Mucosa of stomach (tissue), 1 donor: ENCODE results near the gene ASTN1.

ENCODE experiments used
- H3K27me3 ChIP-seq: one replicate; pipeline ENCODE4 v1.7.0; 2013; ENCODE audit warnings: mild to moderate bottlenecking, low read length; ENCODE audit not compliant: control insufficient read depth, insufficient read depth
- H3K36me3 ChIP-seq: one replicate; pipeline ENCODE4 v1.7.0; 2013; ENCODE audit warnings: low read length; ENCODE audit not compliant: control insufficient read depth, insufficient read depth
- H3K4me1 ChIP-seq: one replicate; pipeline ENCODE4 v1.7.0; 2013; ENCODE audit warnings: mild to moderate bottlenecking, low read length; ENCODE audit not compliant: control insufficient read depth, insufficient read depth
- H3K4me3 ChIP-seq: one replicate; pipeline ENCODE4 v1.7.0; 2013; ENCODE audit warnings: low read length
- H3K9ac ChIP-seq: one replicate; pipeline ENCODE4 v1.7.0; 2013; ENCODE audit warnings: mild to moderate bottlenecking, low read length, moderate library complexity
- H3K9me3 ChIP-seq: one replicate; pipeline ENCODE4 v1.7.0; 2013; ENCODE audit warnings: mild to moderate bottlenecking, low read length, moderate library complexity; ENCODE audit not compliant: control insufficient read depth
- donor health status: Pancreatic carcinoma.

ASTN1 gene

GRCh38 chr1:177048314-177049069, 116.0 kb downstream of the ASTN1 start:
- Histone ChIP-seq H3K27me3 (no peaks in the 10 kb centered on the region), H3K9ac (no peak overlapping the region), H3K4me3 (no peak overlapping the region), H3K36me3 (no peaks in the 10 kb centered on the region), H3K9me3 (no peaks in the 10 kb centered on the region), H3K4me1 (no peaks in the 10 kb centered on the region)

- H3K9ac ChIP-seq: no peak overlapping the region
- H3K27me3 ChIP-seq: no peaks in the 10 kb centered on the region
- no peak overlapping the region for H3K4me3 ChIP-seq
- H3K36me3 ChIP-seq: no peaks in the 10 kb centered on the region
- no peaks in the 10 kb centered on the region for H3K4me1 ChIP-seq
- no peaks in the 10 kb centered on the region for H3K9me3 ChIP-seq
Measured at GRCh38 chr1:177045151-177045550, 119.4 kb downstream of the ASTN1 start.

- Histone ChIP-seq H3K9me3 (no peaks in the 10 kb centered on the region), H3K4me1 (no peaks in the 10 kb centered on the region), H3K4me3 (no peak overlapping the region), H3K36me3 (no peaks in the 10 kb centered on the region), H3K9ac (no peak overlapping the region), H3K27me3 (no peaks in the 10 kb centered on the region)
Measured at GRCh38 chr1:177044390-177044789, 120.1 kb downstream of the ASTN1 start.

GRCh38 chr1:177043597-177043996, 120.9 kb downstream of the ASTN1 start:
- no peaks in the 10 kb centered on the region for H3K4me1 ChIP-seq
- no peaks in the 10 kb centered on the region for H3K36me3 ChIP-seq
- H3K27me3 ChIP-seq: no peaks in the 10 kb centered on the region
- no peaks in the 10 kb centered on the region for H3K9me3 ChIP-seq
- H3K9ac ChIP-seq: no peak overlapping the region
- H3K4me3 ChIP-seq: no peak overlapping the region

- no peaks in the 10 kb centered on the region for H3K36me3 ChIP-seq
- no peak overlapping the region for H3K9ac ChIP-seq
- H3K4me1 ChIP-seq: no peaks in the 10 kb centered on the region
- no peaks in the 10 kb centered on the region for H3K9me3 ChIP-seq
- H3K4me3 ChIP-seq: no peak overlapping the region
- no peaks in the 10 kb centered on the region for H3K27me3 ChIP-seq
Measured at GRCh38 chr1:177035586-177035985, 128.9 kb downstream of the ASTN1 start.

- Histone ChIP-seq H3K9me3 (no peaks in the 10 kb centered on the region), H3K36me3 (no peaks in the 10 kb centered on the region), H3K27me3 (no peaks in the 10 kb centered on the region), H3K4me1 (no peaks in the 10 kb centered on the region), H3K9ac (no peak overlapping the region), H3K4me3 (no peak overlapping the region)
Measured at GRCh38 chr1:177033628-177034027, 130.9 kb downstream of the ASTN1 start.

GRCh38 chr1:177032434-177032833, 132.1 kb downstream of the ASTN1 start:
- Histone ChIP-seq H3K27me3 (no peaks in the 10 kb centered on the region), H3K9ac (no peak overlapping the region), H3K9me3 (no peaks in the 10 kb centered on the region), H3K4me1 (no peaks in the 10 kb centered on the region), H3K36me3 (no peaks in the 10 kb centered on the region), H3K4me3 (no peak overlapping the region)

- Histone ChIP-seq H3K9ac (no peak overlapping the region), H3K36me3 (no peaks in the 10 kb centered on the region), H3K9me3 (no peaks in the 10 kb centered on the region), H3K4me1 (no peaks in the 10 kb centered on the region), H3K4me3 (no peak overlapping the region), H3K27me3 (no peaks in the 10 kb centered on the region)
Measured at GRCh38 chr1:177024623-177025022, 139.9 kb downstream of the ASTN1 start.

- H3K9me3 ChIP-seq: no peaks in the 10 kb centered on the region
- H3K36me3 ChIP-seq: no peaks in the 10 kb centered on the region
- no peaks in the 10 kb centered on the region for H3K4me1 ChIP-seq
- no peaks in the 10 kb centered on the region for H3K27me3 ChIP-seq
- H3K4me3 ChIP-seq: no peak overlapping the region
- H3K9ac ChIP-seq: no peak overlapping the region
Measured at GRCh38 chr1:177023726-177024125, 140.8 kb downstream of the ASTN1 start.

GRCh38 chr1:177023249-177023648, 141.3 kb downstream of the ASTN1 start:
- Histone ChIP-seq H3K4me1 (no peaks in the 10 kb centered on the region), H3K36me3 (no peaks in the 10 kb centered on the region), H3K9ac (no peak overlapping the region), H3K4me3 (no peak overlapping the region), H3K27me3 (no peaks in the 10 kb centered on the region), H3K9me3 (no peaks in the 10 kb centered on the region)

- Histone ChIP-seq H3K9me3 (no peaks in the 10 kb centered on the region), H3K36me3 (no peaks in the 10 kb centered on the region), H3K4me3 (no peak overlapping the region), H3K4me1 (no peaks in the 10 kb centered on the region), H3K9ac (no peak overlapping the region), H3K27me3 (no peaks in the 10 kb centered on the region)
Measured at GRCh38 chr1:177021687-177022086, 142.8 kb downstream of the ASTN1 start.

GRCh38 chr1:177020851-177021589, 143.5 kb downstream of the ASTN1 start:
- Histone ChIP-seq H3K27me3 (no peaks in the 10 kb centered on the region), H3K36me3 (no peaks in the 10 kb centered on the region), H3K9ac (no peak overlapping the region)

More at GRCh38 chr1:177020851-177021589, 143.5 kb downstream of the ASTN1 start:
- Histone ChIP-seq H3K9me3 (no peaks in the 10 kb centered on the region), H3K4me3 (no peak overlapping the region), H3K4me1 (no peaks in the 10 kb centered on the region)
